Skin of body (tissue), 2 donors: ENCODE data around the gene COMMD1. TPM values are rescaled to one million over a fixed set of nuclear protein-coding genes. Genes with fewer than 3 reads are reported as not detected.
A peak's percentile ranks its signal among the peaks of the same experiment; 100 is the strongest.
"Not testable (repeated sequence)": the region's sequence is repeated elsewhere in the genome, so short reads cannot be mapped to it uniquely, and the experiment has no call there.

Source experiments
- DNase-seq: peaks from one replicate; lab custom pipeline; 2025; lab: John Stamatoyannopoulos, UW
- total RNA-seq: library from RNA; depleted of rRNA; stranded (reverse); fragments of >200 nt; gene quantifications from one replicate; pipeline ENCODE4 v1.2.3, GENCODE V29; 2014

The COMMD1 gene
- total RNA-seq, 1 donor from 2014 or later, result 34.8 TPM

DNA sequence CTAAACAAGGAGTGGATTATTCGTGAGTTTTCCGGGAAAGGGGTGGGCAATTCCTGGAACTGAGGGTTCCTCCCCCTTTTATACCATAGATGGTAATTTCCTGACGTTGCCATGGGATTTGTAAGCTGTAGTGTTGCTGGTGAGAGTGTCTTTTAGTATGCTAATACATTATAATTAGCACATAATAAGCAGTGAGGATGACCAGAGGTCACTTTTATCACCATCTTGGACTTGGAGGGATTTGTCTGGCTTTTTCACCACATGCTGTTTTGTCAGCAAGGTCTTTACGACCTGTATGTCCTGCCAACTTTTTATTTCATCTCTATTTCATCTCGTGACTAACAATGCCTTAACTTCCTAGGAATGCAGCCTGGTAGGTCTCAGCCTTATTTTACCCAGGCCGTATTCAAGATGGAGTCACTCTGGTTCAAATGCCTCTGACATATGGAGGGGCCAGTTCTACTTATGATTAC lies 165.7 kb downstream of the COMMD1 start:
- DNase-seq, result no peak

GRCh38 chr2:62071760-62072680 lies 166.5 kb downstream of the COMMD1 start:
- DNase-seq, result no peak

GRCh38 chr2:62074233-62074632 lies 168.8 kb downstream of the COMMD1 start:
- DNase-seq, result no peak

GRCh38 chr2:62076980-62077638 lies 171.6 kb downstream of the COMMD1 start:
- peak; percentile 14 for DNase-seq

- DNase-seq, result no peak
Measured at GRCh38 chr2:62084801-62085200, 179.3 kb downstream of the COMMD1 start.

DNA sequence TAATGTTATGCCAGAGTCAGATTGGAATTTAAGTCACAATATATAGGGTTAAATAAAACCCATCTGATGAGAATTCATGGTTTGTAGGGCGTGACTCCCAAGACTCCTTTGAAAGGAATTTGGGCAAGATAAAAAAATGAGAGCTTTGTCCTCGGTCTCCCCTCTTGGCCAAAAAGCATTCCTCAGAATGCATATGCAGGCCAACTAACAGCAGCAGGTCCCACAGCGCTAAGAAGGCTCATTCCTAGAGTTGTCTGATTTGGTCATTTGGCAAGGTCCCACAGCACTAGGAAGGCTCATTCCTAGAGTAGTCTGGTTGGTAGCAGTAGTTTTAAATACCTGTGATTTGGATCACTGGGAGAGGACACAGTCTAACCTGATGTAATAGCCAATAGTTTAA lies 184.2 kb downstream of the COMMD1 start:
- no peak for DNase-seq

DNA sequence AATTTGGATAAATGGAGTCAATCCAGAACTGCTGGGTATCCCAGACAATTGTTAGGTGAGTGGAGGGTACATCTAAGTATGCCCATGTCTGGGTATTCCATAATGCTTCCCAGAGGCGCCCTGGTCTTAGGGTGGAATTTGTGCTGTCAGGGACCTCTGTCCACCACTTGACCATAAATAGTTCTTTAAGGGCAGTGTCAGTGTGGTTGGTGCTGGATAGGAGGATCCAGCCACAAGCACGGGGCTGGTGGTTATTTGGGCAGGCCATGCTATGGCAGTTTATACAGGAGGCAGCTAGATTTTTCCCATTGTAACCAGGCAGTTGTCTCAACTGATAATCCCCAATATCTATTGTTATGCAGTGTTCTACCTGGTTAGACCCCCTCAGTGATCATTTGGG lies 186.0 kb downstream of the COMMD1 start:
- no peak for DNase-seq

DNA sequence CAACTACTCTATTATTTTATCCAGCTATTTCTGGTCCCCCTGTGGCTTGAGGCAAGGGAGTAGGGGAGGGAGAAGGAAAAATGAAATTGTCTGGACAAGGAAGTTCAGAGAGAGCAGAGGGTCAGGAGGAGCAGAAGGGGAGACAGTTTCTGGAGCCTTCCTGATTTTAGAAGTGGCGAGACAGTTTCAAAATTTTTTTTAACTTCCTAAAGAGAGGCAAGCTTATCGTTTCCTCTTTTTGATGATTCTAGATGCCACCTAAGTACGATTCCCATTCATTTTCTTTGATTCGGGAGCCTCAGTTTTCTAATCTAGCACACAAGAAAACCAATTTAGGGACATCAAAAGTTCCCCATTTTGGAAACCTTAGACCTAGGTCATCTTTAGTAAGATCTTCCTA lies 193.6 kb downstream of the COMMD1 start:
- DNase-seq, result no peak

DNA sequence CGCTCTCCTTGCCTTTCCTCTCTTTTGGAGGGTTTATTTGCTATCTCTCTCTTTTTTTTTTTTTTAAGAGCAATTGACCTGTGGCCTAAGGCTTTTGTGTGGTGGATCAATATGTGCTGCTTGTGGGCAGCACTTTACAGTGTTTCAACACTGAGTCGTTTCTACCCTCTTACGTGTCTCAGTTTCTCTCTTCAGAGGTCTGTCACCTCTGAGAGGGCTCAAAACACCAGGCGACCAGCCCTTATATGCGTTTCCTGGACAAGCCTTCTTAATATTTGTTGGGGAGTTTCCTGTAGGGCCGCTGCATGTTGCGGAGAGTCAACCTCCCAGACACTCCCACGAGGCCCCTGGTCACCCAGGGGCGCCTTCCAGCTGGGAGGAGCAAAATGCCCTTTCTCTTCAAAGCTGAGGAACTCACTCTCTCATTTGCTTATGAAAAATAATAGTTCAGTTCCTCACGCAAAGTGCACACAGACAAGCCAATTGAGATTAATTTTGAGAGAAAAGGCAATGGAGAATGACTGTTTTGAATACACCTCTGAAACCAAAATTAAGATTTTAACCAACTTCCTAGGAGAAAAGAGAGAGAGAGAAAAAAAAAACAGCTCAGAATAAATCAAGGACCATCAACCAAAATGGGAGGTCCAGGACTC lies 194.2 kb downstream of the COMMD1 start:
- DNase-seq, result no peak

DNA sequence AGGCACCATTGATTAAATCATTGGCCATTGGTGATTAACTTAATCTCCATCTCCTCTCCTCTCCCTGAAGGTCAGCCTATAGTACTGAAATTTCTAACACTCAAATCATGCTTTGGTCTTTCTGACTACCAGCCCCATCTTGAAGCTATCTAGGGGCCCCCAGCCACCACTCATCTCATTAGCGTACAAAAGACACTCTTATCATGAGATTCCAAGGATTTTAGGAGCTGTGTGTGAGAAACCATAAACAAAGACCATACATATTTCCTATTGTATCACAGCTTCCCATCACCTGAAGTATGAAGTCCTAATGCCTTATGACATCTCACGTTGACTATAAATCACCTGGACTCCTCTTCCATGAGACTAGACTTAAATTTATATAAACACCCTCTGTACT lies 196.4 kb downstream of the COMMD1 start:
- DNase-seq, result no peak

DNA sequence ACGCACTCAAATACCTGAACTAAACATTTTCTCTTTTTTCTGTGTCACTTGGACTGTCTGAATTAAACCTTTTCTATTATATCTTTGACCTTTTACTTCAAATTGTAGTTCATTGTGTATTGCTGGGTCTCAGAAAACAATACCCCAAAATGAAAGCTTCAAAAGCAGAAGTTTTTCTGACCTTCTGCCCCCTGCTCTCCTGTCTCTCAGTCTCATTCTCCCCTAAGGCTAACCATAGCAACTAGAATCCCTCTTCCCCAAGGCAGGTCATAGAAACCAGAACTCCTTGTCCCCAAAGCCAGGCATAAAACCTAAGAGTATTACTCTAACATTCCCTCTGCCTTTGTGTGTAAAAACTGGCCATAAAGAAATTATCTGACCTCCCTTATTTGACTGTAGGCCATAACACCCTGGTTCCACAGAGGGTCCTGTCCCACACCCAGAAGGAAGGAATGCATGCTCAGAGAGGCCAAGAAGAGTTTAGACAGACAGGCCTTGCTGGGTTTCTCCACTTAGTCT lies 197.0 kb downstream of the COMMD1 start:
- DNase-seq, result no peak

GRCh38 chr2:62109554-62109953 lies 204.1 kb downstream of the COMMD1 start:
- no peak for DNase-seq

- DNase-seq, result no peak
Measured at GRCh38 chr2:62110415-62111025, 205.0 kb downstream of the COMMD1 start.

- no peak for DNase-seq
Measured at GRCh38 chr2:62112179-62112578, 206.7 kb downstream of the COMMD1 start.

DNA sequence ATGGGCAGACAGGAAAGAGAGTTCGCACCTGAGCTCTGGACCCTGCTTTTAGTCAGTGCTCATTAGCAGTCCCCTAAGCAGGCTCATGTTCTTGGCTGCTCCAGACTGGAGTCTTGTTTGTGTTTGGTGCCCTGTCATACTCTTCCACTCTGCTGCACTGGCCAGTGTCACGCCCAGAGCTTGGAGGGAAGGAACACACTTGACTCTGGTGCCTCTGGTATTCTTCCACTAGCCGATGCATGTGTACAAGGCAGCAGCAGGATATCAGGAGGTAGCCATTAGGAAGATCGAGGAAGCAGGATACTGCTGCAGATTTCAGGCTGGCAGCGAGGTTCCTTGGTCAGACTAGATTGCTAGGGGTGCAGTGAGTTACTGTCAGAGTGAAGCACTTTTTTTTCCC lies 209.1 kb downstream of the COMMD1 start:
- no peak for DNase-seq

DNA sequence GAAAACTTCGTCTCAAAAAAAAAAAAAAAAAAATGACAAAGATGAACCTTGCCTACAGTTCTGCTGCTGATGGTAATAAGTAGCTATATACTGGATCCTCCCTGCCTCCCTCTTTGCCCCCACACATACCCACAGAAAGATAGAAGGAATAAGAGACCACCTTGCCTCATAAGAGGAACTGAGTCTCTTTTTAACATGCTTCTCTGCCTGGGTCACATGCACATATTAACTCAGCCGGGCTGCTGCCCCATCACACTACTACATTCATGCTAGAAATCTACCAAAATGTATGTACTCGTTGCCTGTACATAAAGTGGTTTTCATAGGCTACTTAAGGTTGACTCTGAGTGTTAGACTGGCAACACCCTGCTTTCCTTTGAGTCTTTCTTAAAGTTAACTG lies 211.5 kb downstream of the COMMD1 start:
- DNase-seq, result no peak

- DNase-seq, result no peak
Measured at GRCh38 chr2:62118160-62118559, 212.7 kb downstream of the COMMD1 start.

- no peak for DNase-seq
Measured at GRCh38 chr2:62119311-62119974, 214.0 kb downstream of the COMMD1 start.

- not testable (repeated sequence) for DNase-seq
Measured at GRCh38 chr2:62126239-62126638, 220.8 kb downstream of the COMMD1 start.

- DNase-seq, result no peak
Measured at GRCh38 chr2:62133320-62133823, 227.9 kb downstream of the COMMD1 start.
